Skeletal muscle tissue (tissue), 4 donors: ENCODE data around the gene JARID2. TPM values are rescaled to one million over a fixed set of nuclear protein-coding genes. Genes with fewer than 3 reads are reported as not detected.

ENCODE experiments used
- H3K27ac ChIP-seq: one replicate; pipeline ENCODE4 v1.7.0; 2013; ENCODE audit warnings: mild to moderate bottlenecking, low read depth, low read length, inconsistent platforms
- H3K27me3 ChIP-seq, 3 donors: one replicate each; pipeline ENCODE4 v1.7.0; 2013; ENCODE audit warnings: low read length in 3 of 3; ENCODE audit not compliant: control insufficient read depth in 3 of 3, insufficient read depth in 3 of 3
- H3K36me3 ChIP-seq, 3 donors: one replicate each; pipeline ENCODE4 v1.7.0; 2013; ENCODE audit warnings: low read length in 3 of 3; ENCODE audit not compliant: control insufficient read depth in 3 of 3, insufficient read depth in 3 of 3
- H3K4me1 ChIP-seq, 3 donors: one replicate each; pipeline ENCODE4 v1.7.0; 2013; ENCODE audit warnings: low read length in 3 of 3, mild to moderate bottlenecking in 3 of 3; ENCODE audit not compliant: control insufficient read depth in 3 of 3, insufficient read depth in 3 of 3
- H3K4me3 ChIP-seq, 3 donors: one replicate each; pipeline ENCODE4 v1.7.0; 2013; ENCODE audit warnings: low read length in 3 of 3
- H3K9ac ChIP-seq, 3 donors: one replicate each; pipeline ENCODE4 v1.7.0; 2013; ENCODE audit warnings: low read length in 3 of 3, mild to moderate bottlenecking in 3 of 3, moderate library complexity in 2 of 3, low read depth in 1 of 3
- H3K9me3 ChIP-seq, 3 donors: one replicate each; pipeline ENCODE4 v1.7.0; 2013; ENCODE audit warnings: low read length in 3 of 3; ENCODE audit not compliant: control insufficient read depth in 3 of 3
- total RNA-seq: library from RNA; depleted of rRNA; stranded (reverse); fragments of >200 nt; gene quantifications from one replicate; pipeline ENCODE4 v1.2.3, GENCODE V29; 2014
- donor health status: Osteomylitis.

JARID2 gene
- total RNA-seq, 1 donor from 2014 or later: 12.0 TPM

DNA sequence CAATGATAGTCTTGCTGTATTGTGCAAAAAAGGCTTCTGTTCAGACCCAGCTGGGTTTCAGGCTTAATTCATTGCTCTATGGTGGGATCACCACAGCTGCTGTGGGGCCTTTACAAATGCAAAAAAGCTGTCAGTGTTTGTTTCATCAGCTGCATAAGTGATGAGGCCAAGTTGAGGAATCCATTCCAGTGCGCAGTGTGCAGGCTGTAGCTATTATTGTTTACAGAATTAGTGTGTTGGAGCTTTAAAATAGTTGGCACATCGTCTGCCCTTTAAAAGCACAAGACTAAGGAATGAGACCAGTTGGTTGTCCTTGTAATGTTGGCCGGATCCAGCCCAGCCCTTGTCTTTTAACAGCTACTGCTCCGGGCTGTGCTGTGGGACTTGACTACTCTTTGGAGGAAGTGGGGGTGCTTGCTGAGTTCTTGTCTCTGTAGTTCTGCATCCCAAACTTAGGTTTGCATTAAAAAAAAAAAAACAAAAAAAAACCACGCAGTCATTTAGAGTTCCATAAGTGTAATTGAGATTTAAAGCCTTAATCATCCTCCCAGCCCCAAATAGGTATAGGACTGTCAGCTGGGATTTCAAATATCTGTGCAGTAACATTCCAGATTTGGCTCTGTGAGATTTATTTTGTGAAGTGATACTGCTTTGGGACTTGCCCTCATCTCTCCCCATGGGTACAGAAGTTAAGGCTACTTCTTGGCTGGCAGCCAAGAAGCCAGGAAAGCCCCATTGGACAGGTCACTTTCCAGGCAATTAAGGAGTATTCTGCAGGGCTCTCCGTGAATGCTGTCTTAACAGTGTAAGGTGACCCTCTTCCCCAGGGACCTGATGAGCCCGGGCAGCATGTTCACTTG lies 19.3 kb downstream of the JARID2 start:
- Histone ChIP-seq H3K9me3 (no peaks in the 10 kb centered on the region), H3K9ac (peak overlapping the region; percentile 43 to 71 (median 66)), H3K36me3 (no peaks in the 10 kb centered on the region), H3K4me3 (peak overlapping the region; percentile 23 to 46 (median 34)), H3K27ac (peak overlapping the region; percentile 71), H3K4me1 (peaks cover 67 to 74% (median 70%) of the 10 kb centered on the region in 3 donors), H3K27me3 (no peaks in the 10 kb centered on the region)

GRCh38 chr6:15265787-15266186 lies 19.9 kb downstream of the JARID2 start:
- Histone ChIP-seq H3K27me3 (no peaks in the 10 kb centered on the region), H3K36me3 (no peaks in the 10 kb centered on the region), H3K4me1 (peaks cover 64 to 67% (median 66%) of the 10 kb centered on the region in 3 donors), H3K9ac (peak overlapping the region in 2 of 3 donors; percentile 33 to 43), H3K4me3 (peak overlapping the region; percentile 23 to 46 (median 34)), H3K9me3 (no peaks in the 10 kb centered on the region), H3K27ac (peak overlapping the region; percentile 71)

DNA sequence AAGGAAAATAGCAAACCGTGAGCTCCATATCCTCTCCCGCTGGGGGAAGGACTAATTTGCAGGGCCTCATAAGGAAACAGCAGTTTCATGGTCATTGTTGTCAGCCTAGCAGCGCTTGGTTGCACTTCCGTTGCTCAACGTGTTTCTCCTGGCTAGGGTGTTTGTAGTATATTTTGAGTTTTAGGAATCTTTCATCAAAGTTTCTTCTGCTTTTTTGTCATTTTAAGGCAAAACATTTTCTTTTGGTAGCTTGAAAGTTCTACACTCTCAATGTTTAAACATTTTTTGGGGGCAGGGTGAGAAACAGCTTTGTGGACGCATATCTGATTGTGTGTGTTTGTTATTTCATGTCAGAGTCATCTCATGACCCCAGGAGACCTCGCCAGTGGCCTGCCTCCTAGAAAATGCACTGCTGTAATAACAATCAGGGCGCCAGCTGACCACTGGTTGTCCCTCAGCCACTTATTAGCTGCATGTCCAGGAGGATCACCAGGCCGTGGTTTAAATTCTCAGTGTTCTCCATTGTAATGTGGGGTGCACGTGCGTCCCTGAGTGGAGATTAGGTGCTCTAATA lies 20.6 kb downstream of the JARID2 start:
- peak overlapping the region; percentile 27 to 53 (median 47) for H3K9ac ChIP-seq
- no peaks in the 10 kb centered on the region for H3K36me3 ChIP-seq
- no peaks in the 10 kb centered on the region for H3K9me3 ChIP-seq
- peak overlapping the region; percentile 71 for H3K27ac ChIP-seq
- peaks cover 60 to 66% (median 60%) of the 10 kb centered on the region in 3 donors for H3K4me1 ChIP-seq
- H3K27me3 ChIP-seq: no peaks in the 10 kb centered on the region
- peak overlapping the region in 2 of 3 donors; percentile 23 to 44 for H3K4me3 ChIP-seq

DNA sequence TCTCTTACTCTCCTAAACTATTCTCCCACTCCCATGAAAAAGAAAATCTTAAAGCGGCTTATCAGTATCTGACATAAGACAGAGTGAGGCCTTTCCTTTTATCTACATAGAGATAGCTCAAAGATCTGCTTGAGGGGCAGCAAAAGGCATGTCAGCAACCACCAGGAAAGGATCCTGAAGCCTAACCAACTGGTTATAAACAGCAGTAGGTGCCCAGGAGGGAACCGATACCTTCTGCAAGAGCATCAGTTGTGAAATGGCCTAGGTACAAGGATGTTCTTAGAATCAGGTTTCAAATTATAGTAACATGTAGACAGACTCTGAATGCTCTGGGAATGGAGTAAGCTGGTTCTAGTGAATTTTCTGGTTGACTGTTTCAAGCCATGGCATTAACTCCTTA lies 21.4 kb downstream of the JARID2 start:
- Histone ChIP-seq H3K4me3 (peak overlapping the region in 1 of 3 donors; percentile 44), H3K27me3 (no peaks in the 10 kb centered on the region), H3K9me3 (no peaks in the 10 kb centered on the region), H3K4me1 (peaks cover 60 to 66% (median 60%) of the 10 kb centered on the region in 3 donors), H3K9ac (peak overlapping the region; percentile 27 to 53 (median 47)), H3K36me3 (no peaks in the 10 kb centered on the region), H3K27ac (peak overlapping the region; percentile 71)

DNA sequence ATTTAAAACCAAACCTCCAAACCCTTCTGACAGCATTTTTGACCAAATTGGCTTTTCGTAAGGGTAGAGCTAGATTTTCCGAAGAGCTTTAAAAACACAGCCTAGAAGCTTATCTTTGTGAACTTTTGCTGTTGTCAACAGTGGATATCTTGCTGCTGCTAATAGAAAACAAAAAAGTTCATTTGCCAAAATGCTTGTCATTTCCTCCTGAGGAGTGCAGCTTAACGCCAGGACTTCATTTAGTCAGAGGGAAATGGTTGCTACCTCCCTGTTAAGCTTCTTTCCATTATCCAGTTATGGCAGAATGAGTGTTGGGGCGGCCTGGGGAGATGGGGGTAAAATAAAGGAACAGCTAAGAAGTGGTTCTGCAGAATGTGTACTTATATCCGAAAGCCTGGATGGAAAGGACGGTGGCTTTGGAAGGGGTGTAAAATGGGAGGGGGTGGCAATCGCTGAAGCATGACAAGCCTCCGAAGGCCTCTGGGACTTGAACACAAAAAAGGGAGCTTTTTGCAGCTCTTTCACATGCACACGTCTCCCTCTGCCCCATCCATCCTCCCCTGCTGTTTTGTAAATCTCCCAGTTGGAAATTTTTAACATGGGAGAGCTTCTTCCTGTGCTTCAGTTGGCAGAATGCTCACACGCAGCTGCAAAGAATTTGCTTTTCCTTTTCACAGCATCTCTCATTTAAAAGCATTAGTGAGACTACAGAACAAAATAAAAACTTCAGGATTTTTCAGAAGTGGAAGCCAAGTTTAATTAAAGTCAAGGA lies 22.5 kb downstream of the JARID2 start:
- Histone ChIP-seq H3K4me3 (peak overlapping the region in 1 of 3 donors; percentile 10), H3K4me1 (peaks cover 53 to 60% (median 55%) of the 10 kb centered on the region in 3 donors), H3K36me3 (no peaks in the 10 kb centered on the region), H3K27ac (peak overlapping the region; percentile 15), H3K9me3 (no peaks in the 10 kb centered on the region), H3K9ac (peak overlapping the region in 2 of 3 donors; percentile 26 to 45), H3K27me3 (no peaks in the 10 kb centered on the region)

- Histone ChIP-seq H3K27ac (peak overlapping the region; percentile 15), H3K9me3 (no peaks in the 10 kb centered on the region), H3K9ac (no peak overlapping the region), H3K36me3 (no peaks in the 10 kb centered on the region), H3K4me3 (no peak overlapping the region), H3K4me1 (peaks cover 48 to 58% (median 52%) of the 10 kb centered on the region in 3 donors), H3K27me3 (no peaks in the 10 kb centered on the region)
Observed at GRCh38 chr6:15269011-15269410, 23.1 kb downstream of the JARID2 start.

DNA sequence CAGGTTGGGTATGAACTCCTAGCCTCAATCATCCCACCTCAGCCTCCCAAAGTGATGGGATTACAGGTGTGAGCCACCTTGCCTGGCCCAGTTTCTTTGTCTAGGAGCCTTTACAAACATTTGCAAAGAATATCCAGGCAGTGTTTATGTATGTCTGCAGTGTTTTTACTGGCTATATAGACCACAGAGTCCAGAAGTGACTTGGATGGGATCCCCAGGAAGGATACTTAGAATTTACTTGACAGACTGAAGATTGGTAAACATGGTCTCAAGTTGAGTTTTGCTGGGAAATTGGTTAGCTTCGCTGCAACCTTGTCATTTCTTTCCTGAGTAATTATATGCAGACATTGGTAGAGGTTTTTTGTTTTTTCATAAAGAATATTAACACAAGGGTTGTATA lies 23.8 kb downstream of the JARID2 start:
- Histone ChIP-seq H3K4me1 (peaks cover 42 to 52% (median 46%) of the 10 kb centered on the region in 3 donors), H3K36me3 (no peaks in the 10 kb centered on the region), H3K4me3 (no peak overlapping the region), H3K27me3 (no peaks in the 10 kb centered on the region), H3K9me3 (no peaks in the 10 kb centered on the region), H3K27ac (no peak overlapping the region), H3K9ac (no peak overlapping the region)

- no peak overlapping the region for H3K27ac ChIP-seq
- H3K36me3 ChIP-seq: no peaks in the 10 kb centered on the region
- H3K4me3 ChIP-seq: no peak overlapping the region
- H3K4me1 ChIP-seq: peaks cover 38 to 48% (median 41%) of the 10 kb centered on the region in 3 donors
- H3K9ac ChIP-seq: no peak overlapping the region
- no peaks in the 10 kb centered on the region for H3K27me3 ChIP-seq
- H3K9me3 ChIP-seq: no peaks in the 10 kb centered on the region
Observed at GRCh38 chr6:15270402-15270801, 24.5 kb downstream of the JARID2 start.

DNA sequence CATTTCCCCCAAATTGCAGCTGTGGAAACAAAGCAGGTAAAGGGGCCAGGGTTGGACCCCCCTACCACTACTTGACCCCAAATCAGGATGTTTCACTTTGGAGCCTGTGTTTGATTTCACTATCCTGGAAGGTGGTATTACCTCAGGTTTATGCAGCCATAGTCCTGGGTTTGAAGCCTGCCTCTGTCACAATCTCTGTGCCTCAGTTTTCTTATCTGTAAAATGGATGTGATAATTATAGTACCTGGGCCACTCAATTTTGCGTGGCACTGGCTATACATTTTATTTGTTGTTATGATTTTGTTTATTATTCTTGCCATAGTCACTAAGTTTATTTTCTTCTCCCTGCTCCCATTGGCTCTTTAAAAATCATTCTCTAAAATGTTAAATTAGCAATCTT lies 26.7 kb downstream of the JARID2 start:
- no peaks in the 10 kb centered on the region for H3K27me3 ChIP-seq
- H3K9me3 ChIP-seq: no peaks in the 10 kb centered on the region
- no peak overlapping the region for H3K4me3 ChIP-seq
- H3K4me1 ChIP-seq: peaks cover 28 to 40% (median 39%) of the 10 kb centered on the region in 3 donors
- no peak overlapping the region for H3K27ac ChIP-seq
- no peak overlapping the region for H3K9ac ChIP-seq
- no peaks in the 10 kb centered on the region for H3K36me3 ChIP-seq
